Stimulated activated CD8-positive, alpha-beta memory T cell treated with anti-CD3 and anti-CD28 coated beads, Interleukin-12 subunit alpha, Interleukin-12 subunit beta, amount 100 ng/mL, for 1 hour (primary cell): ENCODE measurements around the gene CPNE8.

Experiments used
- DNase-seq: peaks from one replicate; pipeline ENCODE4 v3.0.0-alpha.2; 2020; ENCODE audit warnings: low read depth

CPNE8 gene

GRCh38 chr12:38728894-38729293, 176.5 kb downstream of the CPNE8 start:
- DNase-seq, result no peak

GRCh38 chr12:38721611-38722252, 183.7 kb downstream of the CPNE8 start:
- no peak for DNase-seq

- DNase-seq, result no peak
These were observed 184.7 kb downstream of the CPNE8 start for GRCh38 chr12:38720661-38721060.

- no peak for DNase-seq
These were observed 192.1 kb downstream of the CPNE8 start for GRCh38 chr12:38713294-38713693.

- no peak for DNase-seq
These were observed 194.3 kb downstream of the CPNE8 start for GRCh38 chr12:38711054-38711453.

GRCh38 chr12:38708466-38708865, 196.9 kb downstream of the CPNE8 start:
- no peak for DNase-seq

- no peak for DNase-seq
These were observed 197.7 kb downstream of the CPNE8 start for GRCh38 chr12:38707648-38708047.

- DNase-seq, result no peak
These were observed 208.1 kb downstream of the CPNE8 start for GRCh38 chr12:38697289-38697688.

- no peak for DNase-seq
These were observed 210.3 kb downstream of the CPNE8 start for GRCh38 chr12:38695057-38695456.

GRCh38 chr12:38691164-38691563, 214.2 kb downstream of the CPNE8 start:
- DNase-seq, result no peak

GRCh38 chr12:38690646-38691045, 214.7 kb downstream of the CPNE8 start:
- DNase-seq, result no peak

GRCh38 chr12:38689704-38690103, 215.7 kb downstream of the CPNE8 start:
- no peak for DNase-seq

- DNase-seq, result no peak
These were observed 216.2 kb downstream of the CPNE8 start for GRCh38 chr12:38689195-38689594.

- no peak for DNase-seq
These were observed 222.9 kb downstream of the CPNE8 start for GRCh38 chr12:38682521-38682920.

GRCh38 chr12:38669530-38669929, 235.9 kb downstream of the CPNE8 start:
- no peak for DNase-seq

- no peak for DNase-seq
These were observed 236.3 kb downstream of the CPNE8 start for GRCh38 chr12:38669081-38669480.

GRCh38 chr12:38666425-38666824, 239.0 kb downstream of the CPNE8 start:
- DNase-seq, result no peak

GRCh38 chr12:38664661-38665269, 240.6 kb downstream of the CPNE8 start:
- DNase-seq, result no peak

GRCh38 chr12:38662829-38663228, 242.6 kb downstream of the CPNE8 start:
- no peak for DNase-seq

GRCh38 chr12:38653650-38654049, 251.7 kb downstream of the CPNE8 start:
- DNase-seq, result no peak

- no peak for DNase-seq
These were observed 256.6 kb downstream of the CPNE8 start for GRCh38 chr12:38648813-38649212.

- no peak for DNase-seq
These were observed 259.2 kb downstream of the CPNE8 start for GRCh38 chr12:38646146-38646545.

GRCh38 chr12:38639625-38640024, 265.8 kb downstream of the CPNE8 start:
- no peak for DNase-seq

- no peak for DNase-seq
These were observed 267.0 kb downstream of the CPNE8 start for GRCh38 chr12:38638401-38638800.
